GM12878 (cell line): ENCODE results near the gene ZNF100. TPM values are rescaled to one million over a fixed set of nuclear protein-coding genes. Genes with fewer than 3 reads are reported as not detected.

ENCODE experiments used
- ATAC-seq: fragments of 200-7000 bp; cut with Tn5 transposase; 3 replicates; pipeline ENCODE4 v1.9.1; 2020; ENCODE audit warnings: mild to moderate bottlenecking, moderate library complexity
- BruUV-seq: library from RNA; stranded (reverse); fragments of 400-500 nt; replicated peaks from 2 replicates; lab custom pipeline; 2021; lab: Mats Ljungman, UMichigan
- CTCF ChIA-PET: fragments of 300-600 bp; sonication (Branson Sonifier 250); formaldehyde crosslinking; extraction: SDS; loops from one replicate; lab custom pipeline; 2021; ENCODE audit warnings: inconsistent platforms; lab: Yijun Ruan, JAX
- POLR2A ChIA-PET: fragments of 350-600 bp; formaldehyde crosslinking; extraction: SDS; loops from one replicate; lab custom pipeline; 2021; ENCODE audit warnings: inconsistent platforms; lab: Charles Lee
- RAD21 ChIA-PET: fragments of 300-600 bp; sonication (Branson Sonifier 250); formaldehyde crosslinking; loops from one replicate; lab custom pipeline; 2023; ENCODE audit warnings: antibody characterized with exemption; ENCODE audit not compliant: unreplicated experiment; lab: Charles Lee
- SMC1A ChIA-PET: fragments of 300-600 bp; sonication (Branson Sonifier 250); formaldehyde crosslinking; loops from one replicate; lab custom pipeline; 2023; ENCODE audit not compliant: unreplicated experiment, uncharacterized antibody; lab: Charles Lee
- DNase-seq: peaks from one replicate; pipeline ENCODE4 v3.0.0-alpha.2; 2011; ENCODE audit warnings: low read depth, low spot score
- FAIRE-seq: peaks from 3 replicates; lab custom pipeline; 2011; peaks lifted over from hg19 to GRCh38; lab: Jason Lieb, UNC
- H2AFZ ChIP-seq: 2 replicates; pipeline ENCODE4 v1.6.0; 2011; ENCODE audit warnings: low read depth, low read length, control low read depth; ENCODE audit not compliant: control insufficient read depth
- H3K27ac ChIP-seq: 2 replicates; pipeline ENCODE4 v1.5.1; 2011; ENCODE audit warnings: control low read depth; ENCODE audit not compliant: control insufficient read depth, insufficient read depth
- H3K27me3 ChIP-seq, 2 experiments: replicated peaks in 1 of 2; 2 replicates each; pipeline versions ENCODE4 v1.6.0 to v1.6.1; 2011; ENCODE audit warnings: low read length in 1 of 2; ENCODE audit not compliant: control insufficient read depth in 2 of 2, insufficient read depth in 2 of 2
- H3K36me3 ChIP-seq, 2 experiments: 2 replicates each; pipeline ENCODE4 v1.5.1; 2011; ENCODE audit warnings: low read length in 1 of 2; ENCODE audit not compliant: control insufficient read depth in 2 of 2, insufficient read depth in 2 of 2
- H3K4me1 ChIP-seq: 2 replicates; pipeline ENCODE4 v1.6.1; 2011; ENCODE audit warnings: mild to moderate bottlenecking, low read length, moderate library complexity, mixed read lengths; ENCODE audit not compliant: control insufficient read depth, insufficient read depth
- H3K4me2 ChIP-seq: 2 replicates; pipeline ENCODE4 v1.6.0; 2011; ENCODE audit warnings: control low read depth; ENCODE audit not compliant: control insufficient read depth, insufficient read depth
- H3K4me3 ChIP-seq: fragments of 200-600 bp; sonication (generic); 2 replicates; pipeline ENCODE4 v1.5.1; 2016
- H3K79me2 ChIP-seq: 2 replicates; pipeline ENCODE4 v1.6.0; 2011; ENCODE audit warnings: low read length; ENCODE audit not compliant: control insufficient read depth, insufficient read depth
- H3K9ac ChIP-seq: 2 replicates; pipeline ENCODE4 v1.8.0; 2011; ENCODE audit warnings: low read length, control low read depth, mixed read lengths; ENCODE audit not compliant: control insufficient read depth, insufficient read depth
- H3K9me3 ChIP-seq: replicated peaks from 3 replicates; pipeline ENCODE4 v1.5.1; 2011; ENCODE audit warnings: mild to moderate bottlenecking, low read length; ENCODE audit not compliant: control insufficient read depth, insufficient read depth
- H4K20me1 ChIP-seq: 2 replicates; pipeline ENCODE4 v1.6.0; 2011; ENCODE audit not compliant: control insufficient read depth, insufficient read depth
- BMI1 ChIP-seq: fragments of 450-650 bp; IDR thresholded peaks from 2 replicates; pipeline ENCODE4 v1.6.1; 2016; ENCODE audit warnings: mild to moderate bottlenecking, moderate library complexity, borderline replicate concordance
- BRCA1 ChIP-seq: IDR thresholded peaks from 2 replicates; pipeline ENCODE4 v1.6.1; 2011; ENCODE audit warnings: low read depth, low read length, improper control_type of control experiment
- CBX3 ChIP-seq: fragments of 200-600 bp; sonication (generic); IDR thresholded peaks from 2 replicates; pipeline ENCODE4 v1.6.1; 2016; ENCODE audit warnings: low read depth, borderline replicate concordance
- CBX5 ChIP-seq: sonication (generic); IDR thresholded peaks from 2 replicates; pipeline ENCODE4 v1.6.1; 2016; ENCODE audit warnings: low read depth, moderate library complexity, mild to moderate bottlenecking, inconsistent platforms
- EED ChIP-seq: sonication (generic); IDR thresholded peaks from 2 replicates; pipeline ENCODE4 v1.6.1; 2016; ENCODE audit warnings: antibody characterized with exemption, low read depth
- GABPA ChIP-seq: IDR thresholded peaks from 2 replicates; pipeline ENCODE4 v1.6.1; 2014; ENCODE audit warnings: antibody characterized with exemption, low read depth, mild to moderate bottlenecking, inconsistent platforms
- HDAC2 ChIP-seq: fragments of 200-600 bp; sonication (generic); IDR thresholded peaks from 2 replicates; pipeline ENCODE4 v1.6.1; 2017
- MEF2A ChIP-seq: IDR thresholded peaks from 2 replicates; pipeline ENCODE4 v1.6.1; 2011; ENCODE audit warnings: low read depth, mild to moderate bottlenecking, low read length, moderate library complexity; ENCODE audit not compliant: insufficient read depth
- MYC ChIP-seq: IDR thresholded peaks from 2 replicates; pipeline ENCODE4 v1.6.1; 2011; ENCODE audit warnings: mild to moderate bottlenecking, low read length, moderate library complexity, inconsistent platforms; ENCODE audit not compliant: insufficient read depth, insufficient replicate concordance, insufficient read length, severe bottlenecking
- PAX5 ChIP-seq: IDR thresholded peaks from 2 replicates; pipeline ENCODE4 v1.6.1; 2011; ENCODE audit warnings: low read depth, low read length, borderline replicate concordance
- RFX5 ChIP-seq: IDR thresholded peaks from 2 replicates; pipeline ENCODE4 v1.6.1; 2011; ENCODE audit warnings: low read depth, low read length, improper control_type of control experiment
- TCF12 ChIP-seq: IDR thresholded peaks from 2 replicates; pipeline ENCODE4 v1.6.1; 2011; ENCODE audit warnings: low read depth, mild to moderate bottlenecking, low read length
- ZNF207 ChIP-seq: fragments of 450-650 bp; IDR thresholded peaks from 2 replicates; pipeline ENCODE4 v1.6.1; 2014; ENCODE audit warnings: antibody characterized with exemption, mild to moderate bottlenecking, borderline replicate concordance
- ZNF592 ChIP-seq: fragments of 450-650 bp; IDR thresholded peaks from 2 replicates; pipeline ENCODE4 v1.6.1; 2017; ENCODE audit warnings: mild to moderate bottlenecking, moderate library complexity
- WGBS: methylation state at CpG from one replicate; pipeline ENCODE4 v1.1.6; 2016; ENCODE audit warnings: low lambda C conversion rate; ENCODE audit not compliant: insufficient replicate concordance, insufficient coverage; ENCODE audit errors: missing lambda C conversion rate; 5-methylcytosine and 5-hydroxymethylcytosine counted together
- in situ Hi-C: fragments of 300-500 bp; cut with MboI; formaldehyde crosslinking; loops from 9 replicates; pipeline ENCODE4 v1.14.3; 2018; ENCODE audit warnings: mixed read lengths
- intact Hi-C: fragments of 100-400 bp; cut with micrococcal nuclease; formaldehyde crosslinking; loops from one replicate; pipeline ENCODE4 v1.14.2; 2022; ENCODE audit not compliant: unreplicated experiment
- polyA plus RNA-seq, 11 experiments: library from polyadenylated mRNA; depleted of rRNA in 4 of 11; unstranded in 6 of 11; stranded (reverse) in 5 of 11; fragments of >200 nt; fragmentation: Nextera tagmentation in 4 of 11; fragmentation: Illumina TruSeq in 1 of 11; extraction: Ambion mirVana in 4 of 11; extraction: Trizol in 1 of 11; gene quantifications; 1 replicate in 1 of 11; 2 replicates in 10 of 11; pipeline versions ENCODE4 v1.2.1 to v1.2.3, GENCODE V29; 2011 to 2016; ENCODE audit warnings: inconsistent platforms in 2 of 11, missing spikeins in 2 of 11, low read depth in 1 of 11
- total RNA-seq, 4 experiments: library from RNA; depleted of rRNA in 3 of 4; stranded (reverse); fragments of >200 nt in 3 of 4; fragmentation: Illumina TruSeq in 1 of 4; extraction: Trizol in 1 of 4; gene quantifications; 2 replicates each; pipeline versions ENCODE4 v1.2.1 to v1.2.3, GENCODE V29; 2013 to 2021
- TF ChIP-seq, protein P1 (sequence below): fragments of 450-650 bp; IDR thresholded peaks from 2 replicates; pipeline ENCODE4 v1.6.1; 2016; ENCODE audit warnings: mild to moderate bottlenecking
- TF ChIP-seq, protein P2 (sequence below): IDR thresholded peaks from 2 replicates; pipeline ENCODE4 v1.6.1; 2012; ENCODE audit warnings: low read depth, low read length, improper control_type of control experiment
- TF ChIP-seq, protein P3 (sequence below): IDR thresholded peaks from 2 replicates; pipeline ENCODE4 v1.6.1; 2012; ENCODE audit warnings: low read depth, low read length, improper control_type of control experiment

ZNF100 gene
- total and polyA plus RNA-seq, 10 of the 15 experiments (the other 5 are each of a cell fraction or from before 2014, with no cell fraction given) = 3.0 to 18.2 (median 9.4) TPM

GRCh38 chr19:21680026-21680425 lies 87.4 kb downstream of the ZNF100 start:
- intact Hi-C loops = no loop called here
- SMC1A ChIA-PET = interaction anchor here (0.5 kb wide), 1 partner anchor 723 kb away, joined by 3 read pairs; no protein-coding TSS in a partner anchor
- no peak for TF ChIP-seq CBX5
- no peak for TF ChIP-seq MYC
- no peak for TF ChIP-seq GABPA
- TF ChIP-seq MEF2A = no peak
- TF ChIP-seq ZNF207 = no peak
- TF ChIP-seq, protein P1, sequence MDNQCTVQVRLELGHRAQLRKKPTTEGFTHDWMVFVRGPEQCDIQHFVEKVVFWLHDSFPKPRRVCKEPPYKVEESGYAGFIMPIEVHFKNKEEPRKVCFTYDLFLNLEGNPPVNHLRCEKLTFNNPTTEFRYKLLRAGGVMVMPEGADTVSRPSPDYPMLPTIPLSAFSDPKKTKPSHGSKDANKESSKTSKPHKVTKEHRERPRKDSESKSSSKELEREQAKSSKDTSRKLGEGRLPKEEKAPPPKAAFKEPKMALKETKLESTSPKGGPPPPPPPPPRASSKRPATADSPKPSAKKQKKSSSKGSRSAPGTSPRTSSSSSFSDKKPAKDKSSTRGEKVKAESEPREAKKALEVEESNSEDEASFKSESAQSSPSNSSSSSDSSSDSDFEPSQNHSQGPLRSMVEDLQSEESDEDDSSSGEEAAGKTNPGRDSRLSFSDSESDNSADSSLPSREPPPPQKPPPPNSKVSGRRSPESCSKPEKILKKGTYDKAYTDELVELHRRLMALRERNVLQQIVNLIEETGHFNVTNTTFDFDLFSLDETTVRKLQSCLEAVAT = no peak
- TF ChIP-seq PAX5 = no peak
- TF ChIP-seq HDAC2 = no peak
- no peak for TF ChIP-seq RFX5
- TF ChIP-seq EED = no peak
- TF ChIP-seq, protein P2, sequence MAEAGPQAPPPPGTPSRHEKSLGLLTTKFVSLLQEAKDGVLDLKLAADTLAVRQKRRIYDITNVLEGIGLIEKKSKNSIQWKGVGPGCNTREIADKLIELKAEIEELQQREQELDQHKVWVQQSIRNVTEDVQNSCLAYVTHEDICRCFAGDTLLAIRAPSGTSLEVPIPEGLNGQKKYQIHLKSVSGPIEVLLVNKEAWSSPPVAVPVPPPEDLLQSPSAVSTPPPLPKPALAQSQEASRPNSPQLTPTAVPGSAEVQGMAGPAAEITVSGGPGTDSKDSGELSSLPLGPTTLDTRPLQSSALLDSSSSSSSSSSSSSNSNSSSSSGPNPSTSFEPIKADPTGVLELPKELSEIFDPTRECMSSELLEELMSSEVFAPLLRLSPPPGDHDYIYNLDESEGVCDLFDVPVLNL = no peak
- TF ChIP-seq BRCA1 = no peak
- TF ChIP-seq, protein P3, sequence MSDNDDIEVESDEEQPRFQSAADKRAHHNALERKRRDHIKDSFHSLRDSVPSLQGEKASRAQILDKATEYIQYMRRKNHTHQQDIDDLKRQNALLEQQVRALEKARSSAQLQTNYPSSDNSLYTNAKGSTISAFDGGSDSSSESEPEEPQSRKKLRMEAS = no peak
- no peak for TF ChIP-seq BMI1
- no peak for TF ChIP-seq CBX3
- TF ChIP-seq TCF12 = no peak
- no peak for TF ChIP-seq ZNF592
- TF ChIP-seq, all 136 proteins: peak for 0
- POLR2A ChIA-PET = no interaction called here
- Histone ChIP-seq H3K27me3 (no peaks in the 10 kb centered on the region), H3K4me2 (no peak overlapping the region), H3K36me3 (no peaks in the 10 kb centered on the region), H3K9ac (no peak overlapping the region), H3K4me1 (no peaks in the 10 kb centered on the region), H2AFZ (no peak overlapping the region), H3K27ac (no peak overlapping the region), H3K79me2 (no peaks in the 10 kb centered on the region), H3K4me3 (no peak overlapping the region), H3K9me3 (no peaks in the 10 kb centered on the region; the same call in 2 of the 3 replicates), H4K20me1 (no peaks in the 10 kb centered on the region)
- in situ Hi-C loops = no loop called here
- 20% methylated on average over 5 of the region's 5 CpGs for WGBS
- RAD21 ChIA-PET = no interaction called here
- CTCF ChIA-PET = no interaction called here
- ATAC-seq (no peak), DNase-seq (no peak), FAIRE-seq (no peak)
- no TSS peak for BruUV-seq
